Activated T-cell treated with anti-CD3 and anti-CD28 coated beads, Interleukin-2, amount 50 U/mL, for 1 hour (primary cell): ENCODE measurements around the gene MYBPC3.

Experiments used
- DNase-seq: peaks from one replicate; pipeline ENCODE4 v3.0.0-alpha.2; 2020

Gene MYBPC3

GRCh38 chr11:47352556-47352955 lies at the start of gene MYBPC3:
TSS of gene MYBPC3 (minus strand) at chr11:47352702. CDS start at chr11:47352647, 55 bp downstream.
- no peak for DNase-seq

- DNase-seq: no peak
Observed at GRCh38 chr11:47400768-47401279, 48.3 kb upstream of the MYBPC3 start.

GRCh38 chr11:47399860-47400767 lies 47.6 kb upstream of the MYBPC3 start:
- peak; percentile 62 for DNase-seq

GRCh38 chr11:47398551-47398950 lies 46.0 kb upstream of the MYBPC3 start:
- DNase-seq: no peak

GRCh38 chr11:47398011-47398410 lies 45.5 kb upstream of the MYBPC3 start:
- no peak for DNase-seq

- no peak for DNase-seq
Observed at GRCh38 chr11:47396049-47396320, 43.5 kb upstream of the MYBPC3 start.

- DNase-seq: no peak
Observed at GRCh38 chr11:47395223-47396048, 42.9 kb upstream of the MYBPC3 start.

- DNase-seq: peak; percentile 55
Observed at GRCh38 chr11:47394322-47395222, 42.1 kb upstream of the MYBPC3 start.

- DNase-seq: no peak
Observed at GRCh38 chr11:47394050-47394321, 41.5 kb upstream of the MYBPC3 start.

- no peak for DNase-seq
Observed at GRCh38 chr11:47393163-47394049, 40.9 kb upstream of the MYBPC3 start.

GRCh38 chr11:47392546-47393162 lies 40.2 kb upstream of the MYBPC3 start:
- no peak for DNase-seq

- no peak for DNase-seq
Observed at GRCh38 chr11:47391711-47392432, 39.4 kb upstream of the MYBPC3 start.

- DNase-seq: no peak
Observed at GRCh38 chr11:47391077-47391583, 38.6 kb upstream of the MYBPC3 start.

GRCh38 chr11:47390422-47390760 lies 37.9 kb upstream of the MYBPC3 start:
- no peak for DNase-seq

- DNase-seq: no peak
Observed at GRCh38 chr11:47389577-47390421, 37.3 kb upstream of the MYBPC3 start.

- no peak for DNase-seq
Observed at GRCh38 chr11:47388697-47389576, 36.4 kb upstream of the MYBPC3 start.

GRCh38 chr11:47387944-47388696 lies 35.6 kb upstream of the MYBPC3 start:
- DNase-seq: no peak

GRCh38 chr11:47384498-47384897 lies 32.0 kb upstream of the MYBPC3 start:
- DNase-seq: no peak
